SK-MEL-5 (cell line): ENCODE measurements around the gene ATG101. TPM values are rescaled to one million over a fixed set of nuclear protein-coding genes. Genes with fewer than 3 reads are reported as not detected.

Source experiments
- DNase-seq: peaks from one replicate; pipeline ENCODE4 v3.0.0-alpha.2; 2016; ENCODE audit warnings: low read depth, low spot score
- in situ Hi-C: cut with HindIII; loops from 2 replicates; pipeline ENCODE4 v1.10.0; 2016; ENCODE audit warnings: low sequenced_read_pairs, high pct_unique_total_duplicates, low pct_unique_long_range_greater_than_20kb
- total RNA-seq: library from RNA; depleted of rRNA; stranded (reverse); fragments of >200 nt; shearing (Covaris generic); gene quantifications from 2 replicates; pipeline ENCODE4 v1.2.3, GENCODE V29; 2014

ATG101 gene
- total RNA-seq, 1 experiment from 2014 or later = 90.4 TPM

DNA sequence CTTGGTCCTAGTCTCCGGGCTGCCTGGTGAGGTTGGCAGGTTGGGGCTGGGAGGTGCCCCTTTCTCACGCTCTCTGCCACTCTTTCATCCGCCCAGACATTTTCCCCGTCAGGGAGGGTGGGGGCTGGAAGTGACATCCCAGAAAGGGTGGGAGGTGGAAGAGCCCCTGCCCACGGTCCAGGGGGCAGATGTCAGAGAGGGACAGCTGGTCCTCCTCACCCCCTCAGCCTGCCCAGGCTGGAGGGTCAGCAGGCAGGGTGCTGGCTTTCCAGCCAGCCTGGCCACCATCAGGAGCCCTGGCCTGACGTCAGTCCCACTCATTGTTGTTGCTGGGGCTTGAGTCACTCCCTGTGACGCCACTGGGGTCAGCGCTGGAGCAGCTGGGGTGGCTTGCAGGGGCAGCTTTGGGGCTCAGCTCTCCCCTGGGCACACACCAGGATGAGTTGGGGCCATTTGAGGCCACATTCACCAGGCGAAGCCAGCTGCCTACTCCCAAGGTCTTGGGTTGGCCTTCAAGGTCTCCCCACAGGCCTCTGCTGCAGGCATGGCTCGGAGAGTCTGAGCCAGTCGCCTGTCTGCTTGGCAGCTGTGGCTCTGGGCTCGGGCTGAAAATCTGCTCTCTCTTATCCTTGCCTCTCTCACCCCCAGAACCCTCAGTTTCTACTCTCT is 5.7 kb upstream of the ATG101 start:
- no peak for DNase-seq
- in situ Hi-C loops = no loop called here

DNA sequence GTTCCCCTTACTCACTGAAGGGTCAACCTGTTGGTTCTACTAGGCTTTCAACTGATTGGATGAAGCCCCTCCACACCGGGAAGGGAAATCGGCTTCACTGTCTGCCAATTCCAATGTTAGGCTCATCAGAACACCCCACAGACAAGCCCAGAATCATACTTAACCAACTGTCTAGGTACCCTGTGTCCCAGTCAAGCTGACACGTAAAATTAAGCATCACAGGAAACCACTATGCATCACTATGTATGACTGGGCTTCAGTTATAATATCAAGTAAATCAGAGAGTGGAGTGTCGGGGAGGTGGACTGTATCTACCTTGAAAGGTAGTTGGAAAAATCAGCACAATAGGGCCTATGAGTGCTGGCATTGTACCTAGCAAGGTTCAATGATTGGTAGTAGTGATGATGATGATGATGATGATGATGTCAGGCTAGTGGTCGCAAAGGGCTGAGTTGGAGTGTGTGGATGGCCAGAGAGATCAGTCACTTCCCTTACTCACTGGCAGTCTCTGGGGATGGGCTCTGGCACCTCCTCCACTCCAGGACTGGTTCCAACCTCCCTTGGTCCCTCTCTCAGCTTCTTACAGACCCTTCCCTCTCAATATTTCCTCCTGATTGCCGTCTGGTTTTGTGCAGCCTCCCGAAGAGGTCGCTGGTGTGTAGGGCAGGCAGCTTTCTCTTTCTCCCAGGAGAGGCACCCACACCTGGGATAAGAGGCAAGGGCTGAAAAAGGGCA is 3.3 kb upstream of the ATG101 start:
- in situ Hi-C loops = no loop called here

DNA sequence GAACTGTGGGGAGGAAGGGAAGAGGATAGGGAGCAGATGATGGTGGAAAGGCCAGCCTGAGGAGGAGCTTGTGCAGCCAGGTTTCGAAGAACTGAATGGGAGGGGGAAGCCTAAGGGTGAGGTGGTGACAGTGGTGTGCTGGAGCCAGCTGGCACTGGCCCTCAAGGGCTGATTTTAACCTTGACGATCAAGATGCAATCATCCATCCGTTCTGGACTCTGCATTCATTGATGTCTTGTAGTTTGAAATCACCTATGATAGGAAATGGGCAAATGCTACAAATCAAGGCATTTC is 2.8 kb upstream of the ATG101 start:
- in situ Hi-C loops = no loop called here
- no peak for DNase-seq

More for the DNA sequence above, 3.3 kb upstream of the ATG101 start:
- DNase-seq = no peak

DNA sequence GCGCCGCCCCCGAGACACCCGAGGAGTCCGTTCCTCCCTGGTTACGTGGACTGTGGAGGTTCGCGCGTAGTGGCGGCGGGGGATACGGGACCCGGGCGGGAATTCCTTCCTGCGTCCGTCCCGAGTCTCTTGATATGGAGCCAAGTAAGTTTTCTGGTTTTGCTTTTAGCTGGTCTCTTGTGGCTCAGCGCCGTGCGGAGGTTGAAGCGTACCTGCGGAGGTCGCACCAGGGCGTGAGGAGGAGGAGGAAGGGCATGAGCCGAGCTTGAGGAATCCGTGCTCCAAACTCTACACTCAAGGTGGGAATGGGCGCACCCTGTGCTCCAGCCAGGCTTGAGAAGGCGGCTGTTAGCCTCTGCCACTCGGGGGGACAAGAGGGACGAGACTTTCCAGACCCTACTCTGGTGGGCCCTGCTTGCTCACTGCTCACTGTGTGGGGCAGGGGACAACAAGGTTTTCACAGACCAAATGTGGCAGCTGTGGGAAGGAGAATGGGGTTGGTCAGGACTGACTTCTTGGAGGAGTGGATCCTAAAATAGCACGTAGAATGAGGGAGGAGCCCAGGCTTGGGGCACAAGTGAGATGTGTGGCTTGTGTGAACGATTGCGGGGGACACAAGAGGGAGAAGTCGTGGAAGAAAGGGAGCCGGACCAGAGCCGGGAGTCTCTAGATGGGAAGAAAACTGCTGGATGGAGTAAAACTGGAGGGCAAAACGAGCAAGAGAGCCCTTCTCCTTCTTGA is 577 bp downstream of the ATG101 start:
- in situ Hi-C loops = no loop called here

DNA sequence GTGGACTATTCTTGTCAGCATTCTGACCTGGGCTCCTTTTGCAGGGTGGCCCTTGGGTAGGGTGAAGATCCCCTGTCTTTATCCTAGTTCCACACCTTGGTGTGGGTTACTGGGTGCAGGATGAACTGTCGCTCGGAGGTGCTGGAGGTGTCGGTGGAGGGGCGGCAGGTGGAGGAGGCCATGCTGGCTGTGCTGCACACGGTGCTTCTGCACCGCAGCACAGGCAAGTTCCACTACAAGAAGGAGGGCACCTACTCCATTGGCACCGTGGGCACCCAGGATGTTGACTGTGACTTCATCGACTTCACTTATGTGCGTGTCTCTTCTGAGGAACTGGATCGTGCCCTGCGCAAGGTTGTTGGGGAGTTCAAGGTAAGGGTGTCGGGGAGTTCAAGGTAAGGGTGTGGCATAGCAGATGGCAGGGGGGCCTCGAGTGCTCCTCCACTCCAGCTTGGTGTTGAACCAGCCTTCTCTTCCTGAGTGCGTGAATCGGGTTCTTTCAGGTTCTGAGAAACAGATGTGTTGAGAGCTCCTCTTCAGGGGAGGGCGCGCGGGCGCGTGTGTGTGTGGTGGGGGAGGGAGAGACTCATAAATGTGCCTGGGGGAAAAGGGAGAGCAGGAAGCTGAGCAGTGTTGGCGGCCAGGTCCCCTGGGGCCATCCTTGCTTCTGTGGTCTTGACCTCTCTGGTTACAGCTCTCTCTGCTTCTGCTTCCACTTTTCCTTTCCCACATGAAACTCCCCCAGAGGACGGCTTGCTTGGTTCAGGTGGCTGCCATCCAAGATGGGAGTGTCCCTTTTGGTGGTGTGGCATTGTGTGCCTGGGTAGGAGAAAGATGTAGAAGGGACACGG is 4.0 kb downstream of the ATG101 start:
- no peak for DNase-seq
- in situ Hi-C loops = no loop called here

More for the DNA sequence above, 577 bp downstream of the ATG101 start:
- DNase-seq = no peak

DNA sequence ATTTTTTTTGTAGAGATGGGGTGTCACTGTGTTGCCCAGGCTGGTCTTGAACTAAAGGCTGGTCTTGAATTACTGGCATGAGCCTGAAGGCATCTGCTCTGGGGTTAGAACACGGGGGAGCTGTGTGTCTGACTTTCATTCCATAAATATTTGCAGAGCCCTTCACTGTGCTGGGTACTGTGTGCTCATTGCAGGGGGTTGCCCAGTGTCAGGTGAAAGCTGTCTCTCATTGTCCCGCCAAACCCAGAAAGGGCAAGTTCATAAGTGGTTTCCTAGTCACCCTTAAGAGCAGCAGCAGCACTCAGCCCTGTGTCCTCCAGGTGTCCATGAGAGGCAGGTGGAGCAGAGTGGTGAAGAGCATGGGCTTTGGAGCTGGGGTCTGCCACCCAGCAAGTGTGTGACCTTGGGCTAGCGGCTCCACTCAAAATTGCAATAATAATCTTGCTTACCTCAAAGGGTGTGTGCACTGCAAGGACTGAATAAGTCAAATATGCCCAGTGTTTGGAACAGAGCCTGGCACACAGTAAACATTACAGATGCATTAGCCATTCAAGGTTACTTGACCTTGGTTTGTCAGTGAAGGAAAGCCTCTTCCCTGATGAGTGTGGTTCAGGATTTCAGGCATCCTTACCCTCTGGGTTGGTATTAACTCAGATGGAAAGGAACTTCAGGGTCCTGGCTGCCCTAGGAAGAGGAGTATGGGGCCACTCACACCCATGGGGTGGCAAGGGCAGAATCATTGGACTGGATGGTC is 5.4 kb downstream of the ATG101 start:
- no peak for DNase-seq
- in situ Hi-C loops = no loop called here

DNA sequence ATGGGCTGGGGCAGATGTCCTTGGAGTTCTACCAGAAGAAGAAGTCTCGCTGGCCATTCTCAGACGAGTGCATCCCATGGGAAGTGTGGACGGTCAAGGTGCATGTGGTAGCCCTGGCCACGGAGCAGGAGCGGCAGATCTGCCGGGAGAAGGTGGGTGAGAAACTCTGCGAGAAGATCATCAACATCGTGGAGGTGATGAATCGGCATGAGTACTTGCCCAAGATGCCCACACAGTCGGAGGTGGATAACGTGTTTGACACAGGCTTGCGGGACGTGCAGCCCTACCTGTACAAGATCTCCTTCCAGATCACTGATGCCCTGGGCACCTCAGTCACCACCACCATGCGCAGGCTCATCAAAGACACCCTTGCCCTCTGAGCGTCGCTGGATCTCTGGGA is 7.0 kb downstream of the ATG101 start:
- in situ Hi-C loops = no loop called here

DNA sequence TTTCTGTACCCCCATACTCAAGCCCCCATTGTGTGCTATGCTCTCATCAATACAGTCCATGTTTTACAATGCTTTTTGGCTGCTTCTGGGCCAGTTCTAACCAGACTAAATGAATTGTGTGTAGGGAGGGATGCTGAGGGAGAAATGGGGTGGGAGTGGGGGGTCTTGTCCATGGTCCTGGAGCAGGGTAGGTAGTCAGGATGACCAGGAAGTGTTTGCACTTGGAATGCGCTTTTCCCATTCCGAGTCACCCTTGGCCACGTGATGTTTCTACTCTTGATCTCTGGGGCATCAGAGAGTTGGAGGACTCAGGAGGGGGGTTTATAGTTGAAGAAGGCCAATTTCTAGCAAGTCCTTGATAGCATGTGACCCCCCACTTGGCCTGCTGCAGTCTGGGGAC is 8.5 kb downstream of the ATG101 start:
- in situ Hi-C loops = no loop called here
- DNase-seq = no peak

More for the DNA sequence above, 7.0 kb downstream of the ATG101 start:
- DNase-seq = no peak

DNA sequence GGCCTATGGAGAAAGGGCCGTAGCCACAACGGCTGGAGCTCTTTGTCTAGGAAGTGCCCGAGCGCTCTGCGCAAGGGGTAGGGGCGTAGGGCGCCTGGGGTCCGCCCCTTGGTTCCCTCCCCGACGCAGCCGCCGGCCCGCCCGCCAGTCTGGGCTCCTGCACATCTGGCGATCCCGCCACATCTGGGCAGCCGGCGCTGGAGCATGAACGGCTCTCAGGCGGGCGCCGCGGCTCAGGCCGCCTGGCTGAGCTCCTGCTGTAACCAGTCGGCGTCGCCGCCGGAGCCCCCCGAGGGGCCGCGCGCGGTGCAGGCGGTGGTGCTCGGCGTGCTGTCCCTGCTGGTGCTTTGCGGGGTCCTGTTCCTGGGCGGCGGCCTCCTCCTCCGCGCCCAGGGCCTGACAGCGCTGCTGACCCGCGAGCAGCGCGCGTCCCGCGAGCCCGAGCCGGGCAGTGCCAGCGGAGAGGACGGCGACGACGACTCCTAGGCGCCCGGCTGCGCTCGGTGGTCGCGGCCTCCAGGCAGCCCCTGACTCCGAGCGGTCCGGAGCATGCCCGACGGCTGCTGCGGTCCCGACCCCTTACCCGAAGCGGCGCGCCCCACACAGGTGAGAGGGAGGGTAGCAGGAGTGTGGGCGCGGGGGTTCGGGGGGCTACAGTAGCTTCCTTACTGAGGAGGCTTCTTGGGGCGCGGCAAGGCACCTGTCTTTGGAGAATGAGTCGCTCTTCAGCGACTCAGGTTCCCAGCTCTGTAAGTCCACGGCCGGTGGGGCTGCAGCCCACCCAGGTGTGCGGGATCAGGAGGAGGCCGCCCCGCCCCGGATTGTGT is 10.0 kb downstream of the ATG101 start, which contains the start of gene SMIM41:
SMIM41 (plus strand) TSS at position 129 of the 827 bp plus-strand sequence; CDS start at position 205, 76 bp downstream.
- DNase-seq = no peak
- in situ Hi-C loops = no loop called here

DNA sequence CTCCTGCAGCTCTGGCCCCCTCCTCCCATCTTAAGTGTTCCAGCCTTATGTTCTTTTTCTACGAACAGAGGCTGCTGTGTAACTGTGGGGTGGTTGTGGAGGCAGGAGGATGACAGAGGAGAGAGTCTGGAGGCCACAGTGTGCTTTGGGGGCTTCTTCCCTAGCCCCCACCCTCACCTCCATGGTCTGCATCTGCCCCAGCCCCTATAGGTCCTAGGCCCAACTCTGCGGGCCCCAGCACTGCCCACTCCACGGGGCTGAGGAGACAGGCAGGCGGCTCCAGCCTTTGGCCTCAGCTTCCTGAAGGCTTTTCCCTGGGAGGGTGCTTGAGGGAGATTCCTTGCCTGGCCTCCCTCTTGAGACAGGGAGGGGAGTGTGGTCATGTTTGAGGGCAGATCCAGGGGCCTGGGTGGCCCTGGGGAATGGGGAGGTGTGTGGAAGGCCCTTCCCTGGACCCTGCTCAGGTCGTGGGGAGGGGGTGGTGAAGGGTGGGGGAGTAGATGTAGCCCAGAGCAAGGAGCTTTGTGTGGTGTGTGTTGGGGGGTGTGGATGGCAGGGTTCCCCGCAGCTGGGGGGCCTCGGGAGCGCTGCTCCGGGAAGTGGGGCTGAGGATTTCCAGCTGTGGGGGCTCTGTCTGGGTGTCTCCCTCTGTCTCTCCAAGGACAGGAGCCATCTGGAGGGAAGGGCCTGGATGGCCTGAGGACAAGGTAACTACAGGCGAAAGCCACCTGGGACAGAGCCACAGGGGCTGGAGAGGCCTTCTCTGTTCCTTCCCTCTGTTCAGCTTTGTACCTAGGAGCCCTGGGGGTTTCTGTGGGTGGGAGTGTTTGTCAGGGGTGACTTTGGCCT is 10.8 kb downstream of the ATG101 start:
- in situ Hi-C loops = no loop called here
- DNase-seq = no peak

DNA sequence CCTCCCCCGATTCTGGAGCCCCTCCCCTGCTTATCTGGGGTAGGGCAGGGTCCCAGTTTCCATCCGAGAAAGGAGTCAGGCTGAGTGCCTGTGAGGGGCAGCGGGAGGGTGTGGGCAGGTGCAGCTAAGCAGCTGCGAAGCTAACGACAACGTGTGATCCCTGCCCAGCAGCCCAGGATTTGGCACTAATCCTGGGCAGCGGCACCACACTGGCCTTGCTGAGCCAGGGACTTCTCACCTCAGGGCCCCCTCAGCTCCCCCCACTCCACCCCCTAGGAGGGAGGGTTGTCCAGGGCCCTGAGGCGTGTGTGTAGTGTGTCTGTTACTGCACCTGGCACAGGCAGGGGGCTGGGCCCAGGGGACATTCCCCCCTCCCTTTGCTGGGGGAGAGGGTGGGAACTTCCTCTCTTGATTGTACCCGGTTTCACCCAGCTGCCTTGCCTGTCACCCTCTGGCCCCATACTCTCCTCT is 11.5 kb downstream of the ATG101 start:
- in situ Hi-C loops = no loop called here
- no peak for DNase-seq

DNA sequence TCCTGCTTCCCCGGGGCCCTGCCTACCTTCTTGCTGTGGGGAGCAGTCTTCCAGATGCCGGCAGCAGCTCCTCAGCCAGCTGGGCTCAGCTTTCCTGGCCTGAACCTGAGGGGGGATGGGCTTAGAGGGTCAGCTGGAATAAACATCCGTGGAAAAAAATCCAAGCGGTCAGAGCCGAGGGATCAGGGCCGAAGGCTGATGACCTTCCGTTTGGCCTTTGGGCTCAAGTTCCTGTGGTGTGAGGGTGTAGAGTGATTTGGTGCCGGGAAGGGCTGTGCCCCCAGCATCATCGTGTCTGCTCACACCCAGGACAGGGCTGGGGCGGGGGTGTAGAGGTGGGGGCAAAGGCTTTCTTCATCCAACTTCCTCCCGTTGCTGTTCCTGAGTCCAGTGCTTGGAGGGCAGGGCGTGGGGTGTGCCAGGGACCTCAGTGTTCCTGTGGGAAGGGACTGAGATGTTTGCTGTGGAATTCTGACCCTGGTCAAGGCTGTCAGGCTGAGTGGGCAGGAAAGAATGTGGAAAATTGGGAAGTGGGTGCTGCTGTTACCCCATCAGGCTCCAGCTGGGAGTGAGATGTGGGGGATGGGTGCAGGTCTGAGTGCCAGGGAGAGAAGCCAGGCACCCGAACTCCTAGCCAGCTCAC is 12.4 kb downstream of the ATG101 start:
- DNase-seq = no peak
- in situ Hi-C loops = no loop called here

DNA sequence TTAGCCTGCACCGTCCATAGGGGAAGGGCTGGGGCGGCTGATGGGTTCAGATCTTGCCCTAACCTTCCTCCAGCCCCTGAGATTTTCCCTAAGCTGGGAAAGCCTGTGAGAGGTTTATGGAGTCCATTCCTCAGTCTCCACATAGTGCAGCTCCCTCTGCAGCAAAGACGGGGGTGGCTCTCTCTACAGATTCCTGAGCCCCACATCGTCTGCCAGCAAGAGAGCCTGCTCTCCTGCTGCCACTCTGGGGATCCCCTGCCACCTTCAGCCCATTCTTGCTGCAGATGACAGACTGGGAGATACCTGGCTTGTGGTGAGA is 12.8 kb downstream of the ATG101 start:
- in situ Hi-C loops = no loop called here
- DNase-seq = no peak

DNA sequence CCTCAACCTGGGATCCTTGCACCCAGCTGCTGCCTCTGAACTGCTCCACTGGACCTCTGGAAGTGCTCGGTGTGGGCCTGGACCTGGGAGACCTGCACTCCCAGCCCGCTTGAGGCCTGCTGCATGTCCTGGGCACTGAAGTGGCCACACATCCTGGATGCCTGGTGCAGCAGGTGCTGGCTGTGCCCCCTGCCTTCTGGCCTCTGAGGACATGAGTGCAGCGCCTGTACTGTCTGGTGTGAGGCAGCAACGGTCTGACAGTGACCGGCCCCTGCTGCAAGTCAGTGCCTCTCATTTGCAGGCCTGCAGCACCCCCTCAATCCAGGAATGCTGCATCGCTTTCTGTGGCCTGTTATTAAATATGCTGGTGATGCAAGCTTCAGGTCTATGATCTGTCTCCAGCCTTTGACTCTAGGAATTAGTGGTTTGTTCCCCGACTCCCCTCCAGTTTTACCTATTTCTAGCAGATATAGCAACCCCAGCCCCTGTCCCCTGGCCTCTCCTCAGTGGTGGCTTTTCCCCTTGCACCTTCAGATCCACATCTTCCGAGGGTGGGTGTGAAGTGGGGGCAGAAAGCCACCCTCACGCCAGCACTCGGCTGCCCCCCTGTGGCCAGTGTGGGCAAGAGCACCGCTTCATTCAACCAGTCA is 13.3 kb downstream of the ATG101 start:
- in situ Hi-C loops = no loop called here
- DNase-seq = peak; percentile 72

DNA sequence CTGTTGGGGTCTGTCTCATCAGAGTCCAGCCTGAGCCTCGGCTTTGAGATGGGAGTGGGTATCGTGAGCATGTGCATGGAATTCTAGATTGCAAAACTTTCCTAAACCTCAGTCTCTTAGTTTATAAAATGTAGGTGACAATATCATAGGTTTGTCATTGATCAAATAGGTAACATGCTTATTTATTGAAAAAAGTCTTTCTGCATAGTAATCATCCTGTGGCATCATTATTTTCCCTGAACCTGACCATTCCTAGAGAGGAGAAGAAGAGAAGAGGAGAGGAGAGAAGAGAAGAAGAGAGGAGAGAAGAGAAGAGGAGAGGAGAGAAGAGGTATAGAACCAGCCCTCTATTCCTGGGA is 13.8 kb downstream of the ATG101 start:
- no peak for DNase-seq
- in situ Hi-C loops = no loop called here
